ENCODE results near the gene CPPED1. TPM values are rescaled to one million over a fixed set of nuclear protein-coding genes. Genes with fewer than 3 reads are reported as not detected.
A peak's percentile ranks its signal among the peaks of the same experiment; 100 is the strongest.

Gene CPPED1
- total RNA-seq, 2 experiments from 2014 or later: 1.4 to 2.3 TPM

GRCh38 chr16:12752159-12752558 lies 51.5 kb downstream of the CPPED1 start:
- no peak for DNase-seq
- Mint-ChIP-seq H3K36me3 (ENCODE audit: low read depth) (peaks cover 5% of the 10 kb centered on the region), H3K27ac (no peak overlapping the region), H3K4me1 (ENCODE audit: low read depth) (peaks cover 15% of the 10 kb centered on the region), H3K4me3 (no peak overlapping the region), H3K9me3 (no peaks in the 10 kb centered on the region), H3K27me3 (no peaks in the 10 kb centered on the region)
- Histone ChIP-seq H3K4me3 (ENCODE audit: low read length) (no peak overlapping the region), H3K4me1 (ENCODE audit: insufficient read depth, low read length) (peaks cover 11% of the 10 kb centered on the region), H3K27me3 (ENCODE audit: control insufficient read depth in 1 of 2, insufficient read depth in 2 of 2, low read length in 2 of 2) (no peaks in the 10 kb centered on the region), H3K9me3 (ENCODE audit: control insufficient read depth in 1 of 2, insufficient read depth in 1 of 2, low read length in 2 of 2) (no peaks in the 10 kb centered on the region), H3K27ac (ENCODE audit: low read depth in 1 of 2, low read length in 2 of 2) (no peak overlapping the region), H3K36me3 (ENCODE audit: insufficient read depth, low read length) (no peaks in the 10 kb centered on the region)
- POLR2A ChIA-PET: interaction anchor here (0.6 kb wide), 1 partner anchor 33 kb away, joined by 3 read pairs; no protein-coding TSS in a partner anchor
- no peak for ATAC-seq (ENCODE audit: poor library complexity)
- CTCF ChIA-PET: no interaction called here
- TF ChIP-seq, protein P1, sequence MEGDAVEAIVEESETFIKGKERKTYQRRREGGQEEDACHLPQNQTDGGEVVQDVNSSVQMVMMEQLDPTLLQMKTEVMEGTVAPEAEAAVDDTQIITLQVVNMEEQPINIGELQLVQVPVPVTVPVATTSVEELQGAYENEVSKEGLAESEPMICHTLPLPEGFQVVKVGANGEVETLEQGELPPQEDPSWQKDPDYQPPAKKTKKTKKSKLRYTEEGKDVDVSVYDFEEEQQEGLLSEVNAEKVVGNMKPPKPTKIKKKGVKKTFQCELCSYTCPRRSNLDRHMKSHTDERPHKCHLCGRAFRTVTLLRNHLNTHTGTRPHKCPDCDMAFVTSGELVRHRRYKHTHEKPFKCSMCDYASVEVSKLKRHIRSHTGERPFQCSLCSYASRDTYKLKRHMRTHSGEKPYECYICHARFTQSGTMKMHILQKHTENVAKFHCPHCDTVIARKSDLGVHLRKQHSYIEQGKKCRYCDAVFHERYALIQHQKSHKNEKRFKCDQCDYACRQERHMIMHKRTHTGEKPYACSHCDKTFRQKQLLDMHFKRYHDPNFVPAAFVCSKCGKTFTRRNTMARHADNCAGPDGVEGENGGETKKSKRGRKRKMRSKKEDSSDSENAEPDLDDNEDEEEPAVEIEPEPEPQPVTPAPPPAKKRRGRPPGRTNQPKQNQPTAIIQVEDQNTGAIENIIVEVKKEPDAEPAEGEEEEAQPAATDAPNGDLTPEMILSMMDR (IDR thresholded peaks at IDR 0.05): no peak
- intact Hi-C loops (cut with DNase I, micrococcal nuclease): no loop called here

DNA sequence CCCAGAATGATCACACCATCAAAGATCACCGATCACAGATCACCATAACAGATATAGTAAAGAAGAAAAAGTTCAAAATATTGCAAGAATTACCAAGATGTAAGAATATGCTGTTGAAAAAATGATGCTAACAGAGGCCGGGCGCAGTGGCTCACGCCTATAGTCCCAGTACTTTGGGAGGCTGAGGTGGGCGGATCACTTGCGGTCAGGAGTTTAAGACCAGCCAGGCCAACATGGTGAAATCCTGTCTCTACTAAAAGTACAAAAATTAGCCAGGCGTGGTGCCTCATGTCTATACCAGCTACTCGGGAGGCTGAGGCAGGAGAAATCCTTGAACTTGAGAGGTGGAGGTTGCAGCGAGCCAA lies 53.2 kb downstream of the CPPED1 start:
- intact Hi-C loops (cut with DNase I, micrococcal nuclease): no loop called here
- Histone ChIP-seq H3K4me1 (ENCODE audit: insufficient read depth, low read length) (peaks cover 11% of the 10 kb centered on the region), H3K36me3 (ENCODE audit: insufficient read depth, low read length) (no peaks in the 10 kb centered on the region), H3K4me3 (ENCODE audit: low read length) (no peak overlapping the region), H3K9me3 (ENCODE audit: control insufficient read depth in 1 of 2, insufficient read depth in 1 of 2, low read length in 2 of 2) (no peaks in the 10 kb centered on the region), H3K27ac (ENCODE audit: low read depth in 1 of 2, low read length in 2 of 2) (no peak overlapping the region), H3K27me3 (ENCODE audit: control insufficient read depth in 1 of 2, insufficient read depth in 2 of 2, low read length in 2 of 2) (no peaks in the 10 kb centered on the region)
- ATAC-seq (ENCODE audit: poor library complexity) (no peak), DNase-seq (peak in 1 of 14 experiments; percentile 24)
- Mint-ChIP-seq H3K27me3 (no peaks in the 10 kb centered on the region), H3K9me3 (peaks cover 2% of the 10 kb centered on the region), H3K36me3 (ENCODE audit: low read depth) (peaks cover 6% of the 10 kb centered on the region), H3K4me3 (no peak overlapping the region), H3K4me1 (ENCODE audit: low read depth) (peaks cover 15% of the 10 kb centered on the region), H3K27ac (no peak overlapping the region)
- POLR2A ChIA-PET: no interaction called here
- TF ChIP-seq, protein P1 (IDR thresholded peaks at IDR 0.05): no peak
- CTCF ChIA-PET: no interaction called here

DNA sequence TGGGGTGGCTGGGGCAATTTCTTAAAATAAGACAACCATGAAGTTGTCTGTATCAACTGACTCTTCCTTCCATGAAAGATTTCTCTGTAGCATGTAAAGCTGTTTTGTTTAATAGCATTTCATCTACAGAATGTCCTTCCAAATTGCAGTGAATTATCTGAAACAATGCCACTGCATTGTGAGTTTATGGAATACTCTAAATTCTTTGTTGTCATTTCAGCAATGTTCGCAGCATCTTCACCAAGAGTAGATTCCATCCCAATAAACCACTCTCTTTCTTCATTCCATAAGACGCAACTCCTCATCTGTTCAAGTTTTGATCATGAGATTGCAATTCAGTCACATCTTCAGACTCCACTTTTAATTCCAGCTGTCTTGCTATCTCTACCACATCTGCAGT lies 54.6 kb downstream of the CPPED1 start:
- DNase-seq (no peak), ATAC-seq (ENCODE audit: poor library complexity) (no peak)
- no peak overlapping the region for H3K27ac Mint-ChIP-seq
- POLR2A ChIA-PET: no interaction called here
- no peak overlapping the region for H3K4me3 Mint-ChIP-seq
- intact Hi-C loops (cut with DNase I, micrococcal nuclease): no loop called here
- H3K4me1 ChIP-seq (ENCODE audit: insufficient read depth, low read length): peaks cover 11% of the 10 kb centered on the region
- peaks cover 15% of the 10 kb centered on the region for H3K4me1 Mint-ChIP-seq (ENCODE audit: low read depth)
- no peak overlapping the region for H3K4me3 ChIP-seq (ENCODE audit: low read length)
- CTCF ChIA-PET: interaction anchor here (0.7 kb wide), 1 partner anchor 13 kb away, joined by 3 read pairs; no protein-coding TSS in a partner anchor
- H3K27me3 Mint-ChIP-seq: no peaks in the 10 kb centered on the region
- H3K36me3 Mint-ChIP-seq (ENCODE audit: low read depth): peaks cover 16% of the 10 kb centered on the region
- peaks cover 7 to 8% of the 10 kb centered on the region in 2 experiments for H3K9me3 ChIP-seq (ENCODE audit: control insufficient read depth in 1 of 2, insufficient read depth in 1 of 2, low read length in 2 of 2)
- TF ChIP-seq, protein P1 (IDR thresholded peaks at IDR 0.05): no peak
- H3K27me3 ChIP-seq (ENCODE audit: control insufficient read depth in 1 of 2, insufficient read depth in 2 of 2, low read length in 2 of 2): no peaks in the 10 kb centered on the region
- H3K36me3 ChIP-seq (ENCODE audit: insufficient read depth, low read length): no peaks in the 10 kb centered on the region
- H3K9me3 Mint-ChIP-seq: peaks cover 12% of the 10 kb centered on the region
- no peak overlapping the region for H3K27ac ChIP-seq (ENCODE audit: low read depth in 1 of 2, low read length in 2 of 2)

Measured in CD4-positive, alpha-beta T cell (primary cell).